OCI-LY1 (cell line): ENCODE measurements around the gene FBXW7.

Experiments used
- H2AFZ ChIP-seq: fragments of 200-600 bp; sonication (generic), shearing (Covaris generic); 2 replicates; pipeline ENCODE4 v1.6.0; 2014; ENCODE audit warnings: antibody characterized with exemption, mild to moderate bottlenecking, low read length
- H3F3A ChIP-seq: fragments of 200-600 bp; sonication (generic), shearing (Covaris generic); 2 replicates; pipeline ENCODE4 v1.6.0; 2014; ENCODE audit warnings: mild to moderate bottlenecking, antibody characterized with exemption, low read length, moderate library complexity; ENCODE audit not compliant: insufficient read depth
- H3K27ac ChIP-seq: fragments of 200-600 bp; sonication (generic); 2 replicates; pipeline ENCODE4 v1.5.1; 2014; ENCODE audit warnings: low read length, mixed run types, mild to moderate bottlenecking, low read depth; ENCODE audit not compliant: poor library complexity, severe bottlenecking
- H3K27me3 ChIP-seq: fragments of 200-600 bp; sonication (generic); 2 replicates; pipeline ENCODE4 v1.6.0; 2014; ENCODE audit warnings: antibody characterized with exemption, mild to moderate bottlenecking, low read length, moderate library complexity; ENCODE audit not compliant: insufficient read depth
- H3K36me3 ChIP-seq: fragments of 200-600 bp; sonication (generic); 2 replicates; pipeline ENCODE4 v1.6.1; 2014; ENCODE audit warnings: mild to moderate bottlenecking, antibody characterized with exemption, low read length, moderate library complexity, mixed read lengths; ENCODE audit not compliant: insufficient read depth
- H3K4me1 ChIP-seq: fragments of 200-600 bp; sonication (generic); 2 replicates; pipeline ENCODE4 v1.5.1; 2014; ENCODE audit warnings: mild to moderate bottlenecking, low read length, moderate library complexity; ENCODE audit not compliant: insufficient read depth, severe bottlenecking
- H3K4me2 ChIP-seq: fragments of 200-600 bp; sonication (generic), shearing (Covaris generic); 2 replicates; pipeline ENCODE4 v1.6.1; 2014; ENCODE audit warnings: low read length
- H3K4me3 ChIP-seq: fragments of 200-600 bp; sonication (generic); 2 replicates; pipeline ENCODE4 v1.5.1; 2014; ENCODE audit warnings: low read length, low read depth, mild to moderate bottlenecking, mixed read lengths; ENCODE audit not compliant: poor library complexity, severe bottlenecking
- H3K79me2 ChIP-seq: fragments of 200-600 bp; shearing (Covaris generic); 2 replicates; pipeline ENCODE4 v1.6.1; 2016; ENCODE audit warnings: mixed run types, low read length, mixed read lengths; ENCODE audit not compliant: insufficient read depth
- H3K9ac ChIP-seq: fragments of 200-600 bp; sonication (generic), shearing (Covaris generic); 2 replicates; pipeline ENCODE4 v1.6.1; 2014; ENCODE audit warnings: mild to moderate bottlenecking, low read length, mixed read lengths
- H3K9me2 ChIP-seq: fragments of 200-600 bp; sonication (generic), shearing (Covaris generic); 2 replicates; pipeline ENCODE4 v1.6.1; 2014; ENCODE audit warnings: low read depth, mild to moderate bottlenecking, low read length, mixed read lengths
- H3K9me3 ChIP-seq: fragments of 200-600 bp; shearing (Covaris generic); 2 replicates; pipeline ENCODE4 v1.6.1; 2014; ENCODE audit warnings: low read length, mixed read lengths
- H4K20me1 ChIP-seq: fragments of 200-600 bp; sonication (generic), shearing (Covaris generic); 2 replicates; pipeline ENCODE4 v1.6.0; 2016; ENCODE audit warnings: mild to moderate bottlenecking, low read length; ENCODE audit not compliant: insufficient read depth
- CTCF ChIP-seq: fragments of 200-600 bp; sonication (generic), shearing (Covaris generic); IDR thresholded peaks from 2 replicates; pipeline ENCODE4 v1.5.1; 2017; ENCODE audit warnings: mild to moderate bottlenecking, antibody characterized with exemption, low read length, moderate library complexity, mixed read lengths
- EZH2 ChIP-seq: fragments of 200-600 bp; sonication (generic), shearing (Covaris generic); IDR thresholded peaks from 2 replicates; pipeline ENCODE4 v1.8.0; 2017; ENCODE audit warnings: borderline replicate concordance, mixed run types, mild to moderate bottlenecking, antibody characterized with exemption, low read length, moderate library complexity, mixed read lengths

Gene FBXW7

GRCh38 chr4:152559641-152560040, 23.7 kb upstream of the FBXW7 start:
- Histone ChIP-seq H2AFZ (no peak overlapping the region), H3K9ac (no peak overlapping the region), H3K4me1 (peaks cover 41% of the 10 kb centered on the region), H3K4me3 (no peak overlapping the region), H3F3A (no peaks in the 10 kb centered on the region), H3K27me3 (no peaks in the 10 kb centered on the region), H3K79me2 (no peaks in the 10 kb centered on the region), H3K9me2 (no peaks in the 10 kb centered on the region), H3K36me3 (no peaks in the 10 kb centered on the region), H3K4me2 (no peak overlapping the region), H3K9me3 (no peaks in the 10 kb centered on the region), H4K20me1 (no peaks in the 10 kb centered on the region), H3K27ac (no peak overlapping the region)
- TF ChIP-seq EZH2 (no peak), CTCF (no peak)

- H3K27me3 ChIP-seq: no peaks in the 10 kb centered on the region
- no peaks in the 10 kb centered on the region for H4K20me1 ChIP-seq
- H3K4me3 ChIP-seq: no peak overlapping the region
- no peaks in the 10 kb centered on the region for H3K36me3 ChIP-seq
- H3K4me1 ChIP-seq: peaks cover 53% of the 10 kb centered on the region
- H3K9me2 ChIP-seq: no peaks in the 10 kb centered on the region
- TF ChIP-seq CTCF (no peak), EZH2 (no peak)
- no peak overlapping the region for H3K27ac ChIP-seq
- H3K9ac ChIP-seq: no peak overlapping the region
- no peaks in the 10 kb centered on the region for H3K9me3 ChIP-seq
- H3F3A ChIP-seq: no peaks in the 10 kb centered on the region
- no peak overlapping the region for H3K4me2 ChIP-seq
- H2AFZ ChIP-seq: no peak overlapping the region
- no peaks in the 10 kb centered on the region for H3K79me2 ChIP-seq
Measured at GRCh38 chr4:152558396-152558795, 22.5 kb upstream of the FBXW7 start.

- Histone ChIP-seq H3K4me3 (peak overlapping the region; percentile 35), H3K36me3 (no peaks in the 10 kb centered on the region), H3K9me2 (no peaks in the 10 kb centered on the region), H3F3A (no peaks in the 10 kb centered on the region), H3K4me1 (peaks cover 66% of the 10 kb centered on the region), H2AFZ (0 out of 2 replicates have a peak overlapping the region, but pooled peaks have one; percentile 38), H4K20me1 (no peaks in the 10 kb centered on the region), H3K79me2 (no peaks in the 10 kb centered on the region), H3K9me3 (no peaks in the 10 kb centered on the region), H3K27me3 (no peaks in the 10 kb centered on the region), H3K27ac (peak overlapping the region; percentile 12), H3K9ac (0 out of 2 replicates have a peak overlapping the region, but pooled peaks have one; percentile 3), H3K4me2 (peak overlapping the region; percentile 62)
- TF ChIP-seq CTCF (no peak), EZH2 (no peak)
Measured at GRCh38 chr4:152556834-152557233, 20.9 kb upstream of the FBXW7 start.
